PFSK-1 (cell line): ENCODE data around the gene PTRH1.

Experiments
- FOXP2 ChIP-seq: optimal IDR thresholded peaks from 2 replicates; pipeline ENCODE3; 2011; ENCODE audit warnings: borderline replicate concordance, control low read depth, inconsistent platforms; ENCODE audit not compliant: insufficient read depth; ENCODE audit errors: extremely low read length, extremely low read depth
- POLR2AphosphoS5 ChIP-seq: IDR thresholded peaks from 2 replicates; pipeline ENCODE4 v1.6.1; 2012; ENCODE audit warnings: low read depth, mild to moderate bottlenecking, control low read depth, low read length, moderate library complexity
- SIN3A ChIP-seq: IDR thresholded peaks from 2 replicates; pipeline ENCODE4 v1.6.1; 2012; ENCODE audit warnings: mild to moderate bottlenecking, low read length, moderate library complexity, borderline replicate concordance; ENCODE audit not compliant: insufficient read depth
- TAF1 ChIP-seq: IDR thresholded peaks from 2 replicates; pipeline ENCODE4 v1.6.1; 2012; ENCODE audit warnings: low read length, control low read depth, borderline replicate concordance; ENCODE audit not compliant: insufficient read depth
- TF ChIP-seq, protein P1 (sequence below), 2 experiments: IDR thresholded peaks; 2 replicates each; pipeline versions ENCODE4 v1.6.1 to v1.8.0; 2011 to 2012; ENCODE audit warnings: low read depth in 2 of 2, low read length in 2 of 2, control low read depth in 1 of 2, inconsistent platforms in 1 of 2, mild to moderate bottlenecking in 1 of 2, moderate library complexity in 1 of 2; ENCODE audit not compliant: insufficient read depth in 1 of 2

DNA sequence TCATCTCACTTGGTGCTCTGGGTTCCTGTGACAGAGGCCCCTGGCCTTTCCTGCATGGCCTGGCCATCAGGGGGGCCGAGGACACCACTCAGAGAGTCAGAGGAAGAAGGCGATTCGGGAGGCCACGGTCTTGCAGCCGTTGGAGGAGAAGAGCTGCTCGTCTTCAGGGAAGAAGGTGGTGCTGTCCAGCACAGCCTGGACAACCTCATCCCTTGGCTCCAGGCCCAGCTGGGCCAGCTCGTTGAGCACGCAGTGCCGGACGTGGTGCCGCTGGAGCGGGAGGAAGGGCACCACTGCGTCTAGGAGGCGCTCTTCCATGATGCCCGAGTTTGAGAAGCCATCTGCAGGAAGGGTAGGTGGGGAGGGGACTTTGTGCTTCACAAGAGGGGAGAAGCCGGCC, 16.5 kb upstream of the PTRH1 start:
- TF ChIP-seq POLR2AphosphoS5 (no peak), TAF1 (no peak), SIN3A (no peak), FOXP2 (no peak)
- TF ChIP-seq, protein P1, sequence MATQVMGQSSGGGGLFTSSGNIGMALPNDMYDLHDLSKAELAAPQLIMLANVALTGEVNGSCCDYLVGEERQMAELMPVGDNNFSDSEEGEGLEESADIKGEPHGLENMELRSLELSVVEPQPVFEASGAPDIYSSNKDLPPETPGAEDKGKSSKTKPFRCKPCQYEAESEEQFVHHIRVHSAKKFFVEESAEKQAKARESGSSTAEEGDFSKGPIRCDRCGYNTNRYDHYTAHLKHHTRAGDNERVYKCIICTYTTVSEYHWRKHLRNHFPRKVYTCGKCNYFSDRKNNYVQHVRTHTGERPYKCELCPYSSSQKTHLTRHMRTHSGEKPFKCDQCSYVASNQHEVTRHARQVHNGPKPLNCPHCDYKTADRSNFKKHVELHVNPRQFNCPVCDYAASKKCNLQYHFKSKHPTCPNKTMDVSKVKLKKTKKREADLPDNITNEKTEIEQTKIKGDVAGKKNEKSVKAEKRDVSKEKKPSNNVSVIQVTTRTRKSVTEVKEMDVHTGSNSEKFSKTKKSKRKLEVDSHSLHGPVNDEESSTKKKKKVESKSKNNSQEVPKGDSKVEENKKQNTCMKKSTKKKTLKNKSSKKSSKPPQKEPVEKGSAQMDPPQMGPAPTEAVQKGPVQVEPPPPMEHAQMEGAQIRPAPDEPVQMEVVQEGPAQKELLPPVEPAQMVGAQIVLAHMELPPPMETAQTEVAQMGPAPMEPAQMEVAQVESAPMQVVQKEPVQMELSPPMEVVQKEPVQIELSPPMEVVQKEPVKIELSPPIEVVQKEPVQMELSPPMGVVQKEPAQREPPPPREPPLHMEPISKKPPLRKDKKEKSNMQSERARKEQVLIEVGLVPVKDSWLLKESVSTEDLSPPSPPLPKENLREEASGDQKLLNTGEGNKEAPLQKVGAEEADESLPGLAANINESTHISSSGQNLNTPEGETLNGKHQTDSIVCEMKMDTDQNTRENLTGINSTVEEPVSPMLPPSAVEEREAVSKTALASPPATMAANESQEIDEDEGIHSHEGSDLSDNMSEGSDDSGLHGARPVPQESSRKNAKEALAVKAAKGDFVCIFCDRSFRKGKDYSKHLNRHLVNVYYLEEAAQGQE (IDR thresholded peaks at IDR 0.05; ENCODE audit: insufficient read depth in 1 of 2, low read depth in 2 of 2, low read length in 2 of 2), result 0 out of 4 replicates have a peak, but pooled peaks of 1 of the 2 experiments have one; percentile 35
